ENCODE results near the gene ENTPD8. TPM values are rescaled to one million over a fixed set of nuclear protein-coding genes. Genes with fewer than 3 reads are reported as not detected.

ENTPD8 gene
- total RNA-seq, 4 donors from 2014 or later, result not detected

DNA sequence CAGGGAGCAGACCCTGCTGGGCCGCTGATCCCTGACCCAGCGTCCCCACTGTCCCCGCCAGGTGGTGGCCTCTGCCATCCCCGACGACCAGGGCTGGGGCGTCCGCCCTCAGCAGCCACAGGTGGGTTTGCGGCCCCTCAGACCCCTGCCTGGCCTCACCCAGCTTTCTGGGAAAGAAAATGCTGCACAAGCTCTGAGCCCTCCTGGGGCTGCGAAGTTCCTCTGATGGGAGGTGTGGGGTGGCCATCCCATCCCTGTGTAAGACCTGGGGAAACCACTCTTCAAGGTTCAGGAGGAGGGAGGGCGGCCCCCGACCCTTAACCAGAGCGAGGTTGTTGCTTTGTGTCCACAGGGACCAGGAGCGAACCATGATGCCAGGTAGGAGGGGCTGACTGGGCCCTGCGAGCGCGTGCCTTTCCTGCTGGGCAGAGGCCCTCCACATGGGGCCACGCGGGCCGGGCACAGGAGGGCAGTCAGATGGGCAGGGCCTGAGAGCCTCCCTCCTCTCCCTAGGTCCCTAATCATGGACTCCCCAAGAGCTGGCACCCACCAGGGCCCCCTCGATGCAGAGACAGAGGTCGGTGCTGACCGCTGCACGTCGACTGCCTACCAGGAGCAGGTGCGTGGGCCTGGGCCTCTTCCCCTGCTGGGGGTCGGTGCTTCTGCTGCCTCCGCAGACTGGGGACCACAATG, 10.3 kb downstream of the ENTPD8 start:
- 86 to 98% methylated on average over 10 to 22 of the region's 27 CpGs for WGBS, 2 donors
- peak in 1 of 2 donors; percentile 80 for DNase-seq (ENCODE audit: low spot score in 2 of 2)
- TF ChIP-seq POLR2A (IDR thresholded peaks at IDR 0.05), result no peak
- TF ChIP-seq, protein P1, sequence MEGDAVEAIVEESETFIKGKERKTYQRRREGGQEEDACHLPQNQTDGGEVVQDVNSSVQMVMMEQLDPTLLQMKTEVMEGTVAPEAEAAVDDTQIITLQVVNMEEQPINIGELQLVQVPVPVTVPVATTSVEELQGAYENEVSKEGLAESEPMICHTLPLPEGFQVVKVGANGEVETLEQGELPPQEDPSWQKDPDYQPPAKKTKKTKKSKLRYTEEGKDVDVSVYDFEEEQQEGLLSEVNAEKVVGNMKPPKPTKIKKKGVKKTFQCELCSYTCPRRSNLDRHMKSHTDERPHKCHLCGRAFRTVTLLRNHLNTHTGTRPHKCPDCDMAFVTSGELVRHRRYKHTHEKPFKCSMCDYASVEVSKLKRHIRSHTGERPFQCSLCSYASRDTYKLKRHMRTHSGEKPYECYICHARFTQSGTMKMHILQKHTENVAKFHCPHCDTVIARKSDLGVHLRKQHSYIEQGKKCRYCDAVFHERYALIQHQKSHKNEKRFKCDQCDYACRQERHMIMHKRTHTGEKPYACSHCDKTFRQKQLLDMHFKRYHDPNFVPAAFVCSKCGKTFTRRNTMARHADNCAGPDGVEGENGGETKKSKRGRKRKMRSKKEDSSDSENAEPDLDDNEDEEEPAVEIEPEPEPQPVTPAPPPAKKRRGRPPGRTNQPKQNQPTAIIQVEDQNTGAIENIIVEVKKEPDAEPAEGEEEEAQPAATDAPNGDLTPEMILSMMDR (IDR thresholded peaks at IDR 0.05), result no peak
- intact Hi-C loops (cut with DNase I; ENCODE audit: low total_unique reads), result no loop called here
- no peak overlapping the region for H3K4me3 ChIP-seq (ENCODE audit: low read depth, poor library complexity, severe bottlenecking)

DNA sequence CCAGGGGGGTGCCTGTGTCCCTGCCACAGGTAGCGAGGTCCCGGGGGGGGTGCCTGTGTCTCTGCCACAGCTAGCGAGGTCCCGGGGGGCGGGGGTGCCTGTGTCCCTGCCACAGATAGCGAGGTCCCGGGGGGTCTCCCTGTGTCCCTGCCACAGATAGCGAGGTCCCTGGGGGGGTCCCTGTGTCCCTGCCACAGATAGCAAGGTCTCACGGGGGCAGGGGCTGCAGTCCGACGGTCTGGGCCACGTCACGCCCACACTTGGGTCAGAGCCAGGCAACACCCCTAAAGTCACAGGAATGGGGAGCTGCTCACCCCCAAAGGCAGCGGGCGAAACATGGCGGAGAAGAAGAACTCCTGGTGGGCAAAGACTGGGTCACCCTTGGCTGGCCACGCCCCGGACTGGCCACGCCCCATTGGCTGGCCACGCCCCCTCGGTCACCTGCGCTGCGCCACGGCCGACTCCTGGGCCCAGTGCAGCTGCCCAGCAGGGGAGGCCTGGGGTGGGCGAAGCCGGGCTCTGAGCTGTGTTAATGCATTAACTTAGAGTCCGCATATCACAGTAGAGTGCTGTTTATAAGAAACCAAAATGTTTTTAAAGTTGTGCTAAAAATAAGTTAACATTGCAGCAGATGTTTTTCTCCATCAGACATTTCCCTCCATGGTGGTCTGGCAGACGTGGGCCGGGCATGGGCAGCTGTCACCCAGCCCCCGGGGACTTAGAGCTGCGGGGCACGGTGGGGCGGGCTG, 11.0 kb downstream of the ENTPD8 start:
- DNase-seq (ENCODE audit: low spot score in 2 of 2), result peak in 1 of 2 donors; percentile 84
- intact Hi-C loops (cut with DNase I; ENCODE audit: low total_unique reads), result no loop called here
- TF ChIP-seq POLR2A (IDR thresholded peaks at IDR 0.05), result no peak
- TF ChIP-seq, protein P1 (IDR thresholded peaks at IDR 0.05), result no peak
- H3K4me3 ChIP-seq (ENCODE audit: low read depth, poor library complexity, severe bottlenecking), result no peak overlapping the region
- WGBS, 2 donors, result 57 to 69% methylated on average over 29 to 32 of the region's 34 CpGs

DNA sequence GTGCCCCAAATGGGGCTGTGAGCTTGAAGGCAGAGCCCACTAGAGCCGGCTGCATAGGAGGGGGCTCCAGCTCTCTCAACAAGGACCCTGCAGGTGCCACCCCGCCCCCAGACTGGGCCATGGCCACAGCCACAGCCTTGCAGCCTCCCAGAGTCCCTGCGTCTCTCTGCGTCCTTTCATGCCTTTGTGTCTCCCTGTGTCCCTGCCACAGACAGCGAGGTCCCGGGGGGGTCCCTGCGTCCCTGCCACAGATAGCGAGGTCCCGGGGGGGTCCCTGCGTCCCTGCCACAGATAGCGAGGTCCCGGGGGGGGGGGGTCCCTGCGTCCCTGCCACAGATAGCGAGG, 11.6 kb downstream of the ENTPD8 start:
- 73 to 82% methylated on average over 9 to 14 of the region's 14 CpGs for WGBS, 2 donors
- no peak for DNase-seq (ENCODE audit: low spot score in 2 of 2)
- H3K4me3 ChIP-seq (ENCODE audit: low read depth, poor library complexity, severe bottlenecking), result no peak overlapping the region
- TF ChIP-seq POLR2A (IDR thresholded peaks at IDR 0.05), result no peak
- intact Hi-C loops (cut with DNase I; ENCODE audit: low total_unique reads), result no loop called here

DNA sequence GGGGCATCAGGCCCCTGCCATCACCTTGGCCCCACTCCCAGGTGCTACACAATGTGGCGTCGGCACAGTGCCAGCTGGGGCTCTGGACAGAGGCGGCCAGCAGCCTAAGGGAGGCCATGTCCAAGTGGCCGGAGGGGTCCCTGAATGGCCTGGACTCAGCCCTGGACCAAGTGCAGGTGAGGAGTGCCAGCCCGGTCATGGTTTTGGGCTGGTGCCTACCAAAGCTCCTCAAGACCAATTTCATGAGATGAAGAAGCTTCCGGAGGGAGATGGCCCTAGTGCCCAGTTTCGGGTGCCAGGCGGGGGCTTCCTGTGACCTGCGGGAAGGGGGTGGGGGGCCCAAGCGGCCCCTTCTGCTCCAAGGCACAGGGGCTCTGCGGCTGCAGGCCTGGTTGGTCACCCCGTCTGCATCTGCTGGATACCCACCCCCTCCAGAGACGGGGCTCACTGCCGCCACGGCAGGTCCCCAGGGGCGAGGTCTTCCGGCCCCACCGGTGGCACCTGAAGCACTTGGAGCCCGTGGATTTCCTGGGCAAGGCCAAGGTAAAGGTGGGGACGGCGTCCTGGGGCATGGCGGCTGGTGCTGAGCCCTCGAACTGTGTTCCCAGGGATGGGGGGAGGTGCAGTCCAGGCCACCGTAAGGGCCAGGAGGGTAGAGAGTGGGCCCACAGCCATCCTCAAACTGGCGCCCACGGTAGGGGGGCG, 12.2 kb downstream of the ENTPD8 start:
- peak in 1 of 2 donors; percentile 81 for DNase-seq (ENCODE audit: low spot score in 2 of 2)
- WGBS, 2 donors, result 73 to 75% methylated on average over 21 to 23 of the region's 27 CpGs
- TF ChIP-seq, protein P1 (IDR thresholded peaks at IDR 0.05), result no peak
- TF ChIP-seq POLR2A (IDR thresholded peaks at IDR 0.05), result no peak
- intact Hi-C loops (cut with DNase I; ENCODE audit: low total_unique reads), result no loop called here
- no peak overlapping the region for H3K4me3 ChIP-seq (ENCODE audit: low read depth, poor library complexity, severe bottlenecking)

DNA sequence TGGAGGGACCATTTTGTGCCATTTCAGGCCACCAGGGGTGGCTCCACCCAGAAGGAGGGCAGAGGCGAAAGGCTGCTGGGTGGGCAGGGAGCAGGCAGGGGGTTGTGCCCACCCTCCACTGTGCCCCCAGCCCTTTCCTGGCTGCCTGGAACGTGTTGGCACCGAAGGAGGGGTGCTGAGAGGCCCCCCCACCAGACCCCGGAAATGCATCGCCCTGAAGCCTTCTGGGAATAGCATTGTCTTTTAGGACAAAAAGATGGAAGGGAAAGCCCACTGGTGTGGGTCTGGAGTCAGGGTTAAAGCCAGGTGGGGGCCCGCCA, 12.9 kb downstream of the ENTPD8 start:
- no peak for DNase-seq (ENCODE audit: low spot score in 2 of 2)
- TF ChIP-seq POLR2A (IDR thresholded peaks at IDR 0.05), result no peak
- TF ChIP-seq, protein P1 (IDR thresholded peaks at IDR 0.05), result no peak
- 74 to 76% methylated on average over 6 of the region's 6 CpGs for WGBS, 2 donors
- intact Hi-C loops (cut with DNase I; ENCODE audit: low total_unique reads), result no loop called here
- no peak overlapping the region for H3K4me3 ChIP-seq (ENCODE audit: low read depth, poor library complexity, severe bottlenecking)

All from lower leg skin (tissue), 4 donors.